Endothelial cell of umbilical vein (primary cell): ENCODE measurements around the gene ARHGEF11. TPM values are rescaled to one million over a fixed set of nuclear protein-coding genes. Genes with fewer than 3 reads are reported as not detected.

Experiments
- BruUV-seq: library from RNA; stranded (reverse); fragments of 400-500 nt; replicated peaks from 2 replicates; lab custom pipeline; 2021; lab: Mats Ljungman, UMichigan
- CTCF ChIA-PET: fragments of 300-600, 350-600 bp; sonication (Branson Sonifier 250); formaldehyde crosslinking; loops from one replicate; lab custom pipeline; 2021; ENCODE audit warnings: antibody characterized with exemption, inconsistent platforms; lab: Charles Lee
- POLR2A ChIA-PET: fragments of 300-600, 350-600 bp; sonication (Branson Sonifier 250); formaldehyde crosslinking; loops from one replicate; lab custom pipeline; 2021; ENCODE audit warnings: antibody characterized with exemption, inconsistent platforms; lab: Charles Lee
- DNase-seq: peaks from one replicate; pipeline ENCODE4 v3.0.0-alpha.2; 2011; ENCODE audit warnings: low read depth, low spot score
- FAIRE-seq: peaks from 2 replicates; lab custom pipeline; 2011; peaks lifted over from hg19 to GRCh38; lab: Jason Lieb, UNC
- H2AFZ ChIP-seq: 2 replicates; pipeline ENCODE4 v1.6.0; 2012; ENCODE audit warnings: low read depth, low read length, control low read depth, inconsistent platforms
- H3K27ac ChIP-seq: 2 replicates; pipeline ENCODE4 v1.5.1; 2011; ENCODE audit warnings: low read depth, mild to moderate bottlenecking, control low read depth, low read length, moderate library complexity; ENCODE audit not compliant: insufficient read depth
- H3K27me3 ChIP-seq, 2 experiments: 2 replicates each; pipeline versions ENCODE4 v1.6.0 to v1.6.1; 2011; ENCODE audit warnings: low read length in 2 of 2, mixed read lengths in 1 of 2; ENCODE audit not compliant: control insufficient read depth in 2 of 2, insufficient read depth in 2 of 2
- H3K36me3 ChIP-seq, 2 experiments: 2 replicates in 1 of 2; 3 replicates in 1 of 2; pipeline ENCODE4 v1.5.1; 2011; ENCODE audit warnings: low read length in 2 of 2, mild to moderate bottlenecking in 1 of 2, moderate library complexity in 1 of 2; ENCODE audit not compliant: control insufficient read depth in 2 of 2, insufficient read depth in 2 of 2; ENCODE audit errors: extremely low read depth in 1 of 2
- H3K4me1 ChIP-seq: 3 replicates; pipeline ENCODE4 v1.5.1; 2011; ENCODE audit warnings: mild to moderate bottlenecking, low read length; ENCODE audit not compliant: control insufficient read depth, insufficient read depth; ENCODE audit errors: extremely low read depth
- H3K4me2 ChIP-seq: 2 replicates; pipeline ENCODE4 v1.6.1; 2011; ENCODE audit warnings: low read length, control low read depth, mixed read lengths; ENCODE audit not compliant: insufficient read depth
- H3K4me3 ChIP-seq, 3 experiments: fragments of 200-600 bp in 1 of 3; sonication (generic), shearing (Covaris generic) in 1 of 3; replicated peaks in 1 of 3; 2 replicates each; pipeline ENCODE4 v1.5.1; 2011 to 2016; ENCODE audit warnings: control low read depth in 3 of 3, low read length in 3 of 3, mild to moderate bottlenecking in 2 of 3, inconsistent platforms in 1 of 3, low read depth in 1 of 3, moderate library complexity in 1 of 3; ENCODE audit not compliant: insufficient read depth in 1 of 3
- H3K79me2 ChIP-seq: 2 replicates; pipeline ENCODE4 v1.6.0; 2012; ENCODE audit warnings: low read length, inconsistent platforms; ENCODE audit not compliant: control insufficient read depth, insufficient read depth
- H3K9ac ChIP-seq: replicated peaks from 2 replicates; pipeline ENCODE3; 2011; ENCODE audit warnings: low read length, control low read depth; ENCODE audit not compliant: insufficient read depth; ENCODE audit errors: extremely low read depth
- H3K9me1 ChIP-seq: replicated peaks from 3 replicates; pipeline ENCODE4 v1.6.0; 2011; ENCODE audit warnings: mild to moderate bottlenecking, low read length; ENCODE audit not compliant: control insufficient read depth, insufficient read depth; ENCODE audit errors: extremely low read depth
- H3K9me3 ChIP-seq: replicated peaks from 2 replicates; pipeline ENCODE4 v1.5.1; 2012; ENCODE audit warnings: low read length, inconsistent platforms; ENCODE audit not compliant: control insufficient read depth, insufficient read depth
- H4K20me1 ChIP-seq: replicated peaks from 2 replicates; pipeline ENCODE3; 2011; ENCODE audit warnings: mild to moderate bottlenecking, low read length; ENCODE audit not compliant: control insufficient read depth, insufficient read depth; ENCODE audit errors: extremely low read depth
- CTCF ChIP-seq, 2 donors: IDR thresholded peaks; 1 replicate in 1 of 2; 2 replicates in 1 of 2; pipeline ENCODE4 v1.5.1; 2011; ENCODE audit warnings: low read length in 2 of 2, mild to moderate bottlenecking in 2 of 2, moderate library complexity in 2 of 2, control low read depth in 1 of 2, inconsistent platforms in 1 of 2, low read depth in 1 of 2; ENCODE audit not compliant: insufficient read depth in 1 of 2; ENCODE audit errors: extremely low read depth in 1 of 2
- EZH2 ChIP-seq: IDR thresholded peaks from 2 replicates; pipeline ENCODE4 v1.6.1; 2012; ENCODE audit warnings: borderline replicate concordance, low read depth, mild to moderate bottlenecking, moderate library complexity, low read length, inconsistent platforms; ENCODE audit not compliant: severe bottlenecking
- FOS ChIP-seq: IDR thresholded peaks from 2 replicates; pipeline ENCODE4 v1.6.1; 2011; ENCODE audit warnings: mild to moderate bottlenecking, low read length, moderate library complexity, borderline replicate concordance; ENCODE audit not compliant: insufficient read depth
- GATA2 ChIP-seq: IDR thresholded peaks from 2 replicates; pipeline ENCODE4 v1.7.0; 2011; ENCODE audit warnings: low read depth, mild to moderate bottlenecking, moderate library complexity, mixed read lengths, low read length; ENCODE audit not compliant: insufficient read length, insufficient read depth
- MYC ChIP-seq: IDR thresholded peaks from one replicate; pipeline ENCODE4 v1.6.1; 2011; ENCODE audit warnings: mild to moderate bottlenecking, low read depth, low read length
- POLR2A ChIP-seq: IDR thresholded peaks from 2 replicates; pipeline ENCODE4 v1.6.1; 2012; ENCODE audit warnings: low read depth, mild to moderate bottlenecking, control low read depth, low read length
- POLR2AphosphoS5 ChIP-seq: IDR thresholded peaks from 2 replicates; pipeline ENCODE4 v1.6.1; 2012; ENCODE audit warnings: low read depth, mild to moderate bottlenecking, control low read depth, low read length, moderate library complexity; ENCODE audit not compliant: insufficient read depth
- dilution Hi-C: fragments of 300-500 bp; cut with MboI; formaldehyde crosslinking; loops from one replicate; pipeline ENCODE4 v1.15.0; 2019; ENCODE audit warnings: low sequenced_read_pairs; ENCODE audit not compliant: extremely low pct_ligation_motif_present
- intact Hi-C: fragments of 100-400 bp; cut with micrococcal nuclease; formaldehyde crosslinking; loops from one replicate; pipeline ENCODE4 v1.10.0; 2022
- polyA plus RNA-seq, 4 experiments: library from polyadenylated mRNA; depleted of rRNA in 3 of 4; stranded (reverse) in 3 of 4; unstranded in 1 of 4; fragments of >200 nt; gene quantifications; 2 replicates each; pipeline versions ENCODE4 v1.2.1 to v1.2.3, GENCODE V29; 2011 to 2012; ENCODE audit warnings: missing spikeins in 1 of 4
- total RNA-seq: library from RNA; stranded (reverse); gene quantifications from 2 replicates; pipeline ENCODE4 v1.2.3, GENCODE V29; 2021

ARHGEF11 gene
- total and polyA plus RNA-seq, 2 donors (not counting 3 experiments of a cell fraction or from before 2014, with no cell fraction given) = 18.2 to 28.0 TPM

- intact Hi-C loops = no loop called here
- TF ChIP-seq CTCF (IDR thresholded peaks at IDR 0.05; ENCODE audit: extremely low read depth in 1 of 2, insufficient read depth in 1 of 2, low read depth in 1 of 2, low read length in 2 of 2) (no peak), POLR2A (no peak), MYC (no peak), POLR2AphosphoS5 (no peak), EZH2 (no peak), GATA2 (no peak), FOS (no peak)
- CTCF ChIA-PET = no interaction called here
- peaks cover 11% of the 10 kb centered on the region for H3K4me1 ChIP-seq
- no peak overlapping the region for H3K9ac ChIP-seq
- peaks cover 5% of the 10 kb centered on the region for H3K79me2 ChIP-seq
- dilution Hi-C loops = no loop called here
- H3K27ac ChIP-seq = no peak overlapping the region
- H3K4me2 ChIP-seq = no peak overlapping the region
- H3K9me3 ChIP-seq = no peaks in the 10 kb centered on the region
- H4K20me1 ChIP-seq = no peaks in the 10 kb centered on the region
- H3K36me3 ChIP-seq = no peaks in the 10 kb centered on the region
- H3K9me1 ChIP-seq = no peaks in the 10 kb centered on the region
- no peak for FAIRE-seq
- no peak overlapping the region for H2AFZ ChIP-seq
- no peaks in the 10 kb centered on the region for H3K27me3 ChIP-seq
- no TSS peak for BruUV-seq
- POLR2A ChIA-PET = no interaction called here
- no peak overlapping the region for H3K4me3 ChIP-seq
- no peak for DNase-seq
Observed at GRCh38 chr1:157007306-157007705, 38.2 kb downstream of the ARHGEF11 start.
